Choroid plexus epithelial cell (primary cell): ENCODE results near the gene ANKRD31.

Experiments
- DNase-seq: peaks from one replicate; pipeline ENCODE4 v3.0.0-alpha.2; 2010; ENCODE audit warnings: low read depth
- H3K4me3 ChIP-seq: 2 replicates; pipeline ENCODE4 v1.5.1; 2011; ENCODE audit warnings: low read depth, mild to moderate bottlenecking, control low read depth, low read length, moderate library complexity
- TF ChIP-seq, protein P1 (sequence below): conservative IDR thresholded peaks from 2 replicates; pipeline ENCODE4 v1.5.1; 2011; ENCODE audit warnings: low read depth, mild to moderate bottlenecking, control low read depth, inconsistent platforms, low read length, moderate library complexity

Gene ANKRD31

DNA sequence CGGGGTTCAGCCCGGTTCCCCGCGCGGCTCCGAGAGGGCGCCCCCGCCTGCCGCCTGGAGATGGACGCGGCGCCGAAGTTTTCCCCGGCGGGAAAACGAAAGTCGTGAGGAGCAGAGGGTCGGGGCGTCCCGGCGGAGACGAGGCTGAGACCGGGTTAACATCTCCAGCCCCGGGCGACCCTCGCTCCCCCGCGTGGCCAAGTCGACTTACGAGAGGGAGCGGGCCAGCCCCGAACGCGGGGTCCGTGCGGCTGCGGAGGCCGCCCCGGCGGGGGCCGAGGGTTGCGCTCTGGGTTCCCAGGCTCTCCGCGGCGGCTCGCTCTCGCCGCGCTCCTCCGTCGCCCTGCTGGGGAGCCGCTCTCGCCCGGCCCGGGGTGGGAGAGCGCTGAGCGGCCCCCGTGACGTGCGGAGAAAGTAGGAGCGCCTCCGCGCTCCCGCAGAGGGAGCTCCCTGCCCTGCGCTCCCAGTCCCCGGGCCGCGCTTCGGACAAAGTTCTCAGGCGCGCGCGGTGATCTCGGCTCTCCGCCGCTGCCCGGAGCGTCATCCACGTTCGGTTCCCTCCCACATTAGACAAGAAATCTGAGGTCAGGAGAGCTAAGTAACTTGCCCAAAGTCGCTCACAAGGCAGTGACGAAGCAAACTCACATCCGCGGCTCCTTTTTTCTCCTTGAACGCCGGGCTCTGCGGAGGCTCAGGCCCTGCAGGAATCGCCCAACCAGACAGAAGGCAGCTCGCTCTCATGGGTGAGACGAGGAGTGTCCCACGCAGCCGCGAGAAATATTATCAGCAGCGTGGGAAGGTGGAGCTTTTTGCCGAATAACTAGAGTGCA is 183.2 kb downstream of the ANKRD31 start:
- H3K4me3 ChIP-seq: peak overlapping the region; percentile 81
- TF ChIP-seq, protein P1, sequence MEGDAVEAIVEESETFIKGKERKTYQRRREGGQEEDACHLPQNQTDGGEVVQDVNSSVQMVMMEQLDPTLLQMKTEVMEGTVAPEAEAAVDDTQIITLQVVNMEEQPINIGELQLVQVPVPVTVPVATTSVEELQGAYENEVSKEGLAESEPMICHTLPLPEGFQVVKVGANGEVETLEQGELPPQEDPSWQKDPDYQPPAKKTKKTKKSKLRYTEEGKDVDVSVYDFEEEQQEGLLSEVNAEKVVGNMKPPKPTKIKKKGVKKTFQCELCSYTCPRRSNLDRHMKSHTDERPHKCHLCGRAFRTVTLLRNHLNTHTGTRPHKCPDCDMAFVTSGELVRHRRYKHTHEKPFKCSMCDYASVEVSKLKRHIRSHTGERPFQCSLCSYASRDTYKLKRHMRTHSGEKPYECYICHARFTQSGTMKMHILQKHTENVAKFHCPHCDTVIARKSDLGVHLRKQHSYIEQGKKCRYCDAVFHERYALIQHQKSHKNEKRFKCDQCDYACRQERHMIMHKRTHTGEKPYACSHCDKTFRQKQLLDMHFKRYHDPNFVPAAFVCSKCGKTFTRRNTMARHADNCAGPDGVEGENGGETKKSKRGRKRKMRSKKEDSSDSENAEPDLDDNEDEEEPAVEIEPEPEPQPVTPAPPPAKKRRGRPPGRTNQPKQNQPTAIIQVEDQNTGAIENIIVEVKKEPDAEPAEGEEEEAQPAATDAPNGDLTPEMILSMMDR: peak; percentile 17
- DNase-seq: peak; percentile 82

DNA sequence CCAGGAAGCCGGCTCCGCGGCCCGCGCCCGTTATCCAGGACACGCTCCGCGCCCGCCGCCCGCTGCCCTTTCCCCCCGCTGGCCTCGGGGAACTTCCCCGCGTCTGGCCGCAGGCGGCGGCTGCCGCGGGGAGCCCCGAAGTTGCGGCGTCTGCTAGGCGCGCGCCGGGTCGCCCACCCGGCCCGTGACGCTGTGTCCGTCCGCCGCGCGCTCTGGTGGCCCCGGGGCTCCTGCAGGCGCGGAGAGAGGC is 183.7 kb downstream of the ANKRD31 start:
- H3K4me3 ChIP-seq: peak overlapping the region; percentile 81
- TF ChIP-seq, protein P1: no peak
- no peak for DNase-seq

DNA sequence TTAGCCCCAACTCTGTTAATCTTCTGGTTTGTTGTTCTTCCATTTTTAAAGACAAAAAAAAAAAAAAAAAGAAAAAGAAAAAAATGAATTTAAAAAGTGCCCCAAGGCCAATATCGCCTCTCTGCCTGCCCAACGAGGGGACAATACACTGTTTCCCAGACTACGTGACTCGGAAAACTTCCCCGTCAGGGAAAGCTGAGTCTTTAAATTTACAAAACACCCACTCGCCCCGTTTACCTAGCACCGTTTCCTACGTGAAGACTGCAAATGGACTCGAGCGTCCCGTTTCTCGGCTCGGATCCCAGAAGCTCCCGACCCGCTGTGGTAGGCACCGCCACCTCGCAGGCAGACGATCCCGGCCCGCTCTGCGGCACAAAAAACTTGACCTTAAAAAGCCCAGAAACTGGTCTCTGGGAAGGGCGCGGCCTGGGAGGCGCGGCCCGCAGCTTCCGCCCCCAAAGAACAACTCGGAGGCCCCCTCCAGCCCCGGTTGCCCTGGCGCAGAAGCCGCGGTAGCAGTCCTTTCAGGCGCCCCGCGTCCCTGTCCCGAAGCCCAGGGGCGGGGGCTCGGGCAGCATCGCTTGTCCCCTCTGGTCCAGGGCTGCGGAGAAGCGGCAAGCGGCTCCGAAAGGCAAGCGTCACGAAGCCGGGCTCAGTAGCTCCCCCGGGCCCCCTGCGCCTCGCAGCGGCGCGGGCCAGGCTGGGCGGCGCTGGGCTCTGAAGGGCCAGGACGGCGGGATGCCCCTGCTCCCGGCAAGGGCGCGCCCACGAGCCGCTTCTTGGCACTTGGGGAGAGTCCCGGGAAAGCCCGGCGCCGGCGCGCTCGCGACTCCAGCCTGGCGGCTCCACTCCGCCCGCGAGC is 184.3 kb downstream of the ANKRD31 start, which contains the start of gene GCNT4:
Gene GCNT4, minus strand, starts transcription at position 367 of the 862 bp plus-strand sequence. CDS start 22,521 bp downstream, outside the sequence.
- peak; percentile 37 for DNase-seq
- TF ChIP-seq, protein P1: no peak
- peak within 1 kb of the TSS; percentile 81 for H3K4me3 ChIP-seq

DNA sequence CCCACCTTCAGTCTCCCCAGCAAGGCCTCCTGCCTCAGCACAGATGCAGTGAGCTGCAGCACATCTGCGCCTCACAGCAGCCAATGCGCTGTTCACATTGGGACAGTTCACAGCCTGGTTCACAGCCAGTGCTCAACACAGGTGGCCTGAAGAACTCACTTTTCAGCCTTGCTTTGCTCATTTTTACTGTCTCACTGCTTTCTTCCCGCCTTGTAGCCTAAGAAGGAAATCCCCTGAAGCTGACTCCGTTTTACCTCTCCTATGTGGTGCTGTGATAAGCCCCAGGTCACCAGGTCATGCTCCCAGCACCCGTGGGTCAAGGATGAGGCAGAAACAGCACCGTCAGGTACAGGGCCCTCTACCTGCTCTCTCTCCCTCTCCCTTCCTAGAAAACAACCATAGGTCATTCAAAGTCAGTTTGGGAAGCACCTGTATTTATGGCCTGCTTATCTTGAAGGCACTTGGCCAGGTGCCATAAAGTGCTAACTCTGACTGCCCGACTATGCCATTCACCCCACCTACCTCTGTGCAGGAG is 185.4 kb downstream of the ANKRD31 start:
- DNase-seq: no peak
- H3K4me3 ChIP-seq: peak overlapping the region; percentile 5

DNA sequence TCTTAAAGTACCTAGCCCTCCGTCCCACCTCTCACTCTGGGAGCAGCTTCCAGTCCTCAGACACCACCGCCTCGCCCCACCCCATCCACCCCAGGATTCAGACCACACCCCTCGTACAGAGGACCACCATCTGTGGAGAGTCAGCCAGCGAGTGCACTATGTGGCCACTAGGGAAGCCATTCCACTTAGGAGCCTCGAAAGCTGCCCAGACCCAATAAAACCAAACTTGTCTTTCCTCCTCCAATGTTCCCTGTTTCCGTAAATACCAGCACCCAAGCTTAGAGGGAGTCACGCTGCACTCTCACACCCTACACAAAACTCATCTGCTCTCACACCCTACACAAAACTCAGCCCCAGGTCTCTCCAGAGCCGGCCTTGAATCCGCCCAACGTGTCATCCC is 186.3 kb downstream of the ANKRD31 start:
- no peak overlapping the region for H3K4me3 ChIP-seq
- DNase-seq: peak; percentile 52
- TF ChIP-seq, protein P1: peak; percentile 61

More for the DNA sequence above, 185.4 kb downstream of the ANKRD31 start:
- TF ChIP-seq, protein P1: no peak

DNA sequence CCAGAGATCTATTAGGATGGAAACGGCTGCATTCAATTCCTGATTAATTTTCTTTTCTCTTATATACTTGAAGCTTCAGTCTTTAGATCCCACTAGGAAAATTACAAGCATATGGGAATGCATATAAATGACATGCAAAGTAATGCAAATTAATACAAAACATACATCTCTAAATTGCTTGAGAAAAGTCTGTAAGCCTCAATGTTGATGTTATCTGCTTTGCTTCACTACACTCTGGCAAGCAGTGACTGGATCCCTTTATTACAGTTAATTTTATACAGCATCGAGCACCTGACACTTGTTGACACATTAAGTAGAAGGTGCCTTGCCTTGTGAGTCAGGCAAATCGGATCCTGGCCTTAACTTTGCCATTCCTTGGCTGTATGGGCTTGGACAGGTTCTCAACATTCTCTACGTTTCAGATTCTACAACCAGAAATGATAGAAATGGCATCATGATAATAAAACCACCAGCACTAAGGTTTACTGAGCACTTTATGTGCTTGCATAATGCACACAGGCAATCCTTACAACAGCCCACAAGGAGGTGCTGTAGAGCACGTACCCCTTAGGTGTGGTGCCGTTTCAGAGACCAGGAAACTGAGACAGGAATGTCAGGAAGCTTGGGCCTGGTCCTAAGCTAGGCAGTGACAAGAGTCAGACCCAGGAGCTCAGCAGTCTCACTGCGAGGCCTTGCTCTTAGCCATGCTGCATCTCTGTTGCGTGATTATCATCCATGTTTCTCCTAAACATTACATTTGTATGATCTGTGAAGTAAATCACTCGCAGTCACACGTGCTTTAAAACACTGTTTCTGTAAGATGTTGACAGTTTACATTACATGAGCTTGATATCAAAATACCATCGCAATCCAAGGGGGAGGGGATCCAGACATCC is 187.0 kb downstream of the ANKRD31 start:
- no peak overlapping the region for H3K4me3 ChIP-seq
- TF ChIP-seq, protein P1: peak; percentile 90
- peak; percentile 80 for DNase-seq
